MCF 10A (cell line): ENCODE results near the gene LBHD2. TPM values are rescaled to one million over a fixed set of nuclear protein-coding genes. Genes with fewer than 3 reads are reported as not detected.
A peak's percentile ranks its signal among the peaks of the same experiment; 100 is the strongest.

Experiments used
- BruUV-seq: library from RNA; stranded (reverse); fragments of 400-500 nt; replicated peaks from 2 replicates; lab custom pipeline; 2021; lab: Mats Ljungman, UMichigan
- CTCF ChIA-PET: fragments of 300-600 bp; sonication (Branson Sonifier 250); formaldehyde crosslinking; extraction: SDS; loops from one replicate; lab custom pipeline; 2021; ENCODE audit warnings: antibody characterized with exemption, inconsistent platforms; lab: Yijun Ruan, JAX
- POLR2A ChIA-PET: fragments of 300-600, 350-650 bp; sonication (Branson Sonifier 250); formaldehyde crosslinking; extraction: SDS; loops from one replicate; lab custom pipeline; 2020; ENCODE audit warnings: antibody characterized with exemption, inconsistent platforms; lab: Yijun Ruan, JAX
- DNase-seq: peaks from one replicate; pipeline ENCODE4 v3.0.0-alpha.2; 2018; ENCODE audit not compliant: unreplicated experiment
- H3K27ac Mint-ChIP-seq: one replicate; pipeline ENCODE4 v1.8.0; 2022; ENCODE audit warnings: mild to moderate bottlenecking, low read depth, mixed read lengths; ENCODE audit not compliant: unreplicated experiment
- H3K27me3 Mint-ChIP-seq: one replicate; pipeline ENCODE4 v1.8.0; 2022; ENCODE audit warnings: mixed read lengths; ENCODE audit not compliant: insufficient read depth, unreplicated experiment
- H3K36me3 Mint-ChIP-seq: one replicate; pipeline ENCODE4 v1.8.0; 2022; ENCODE audit warnings: mild to moderate bottlenecking, moderate library complexity, mixed read lengths; ENCODE audit not compliant: insufficient read depth, unreplicated experiment
- H3K4me1 Mint-ChIP-seq: one replicate; pipeline ENCODE4 v1.8.0; 2022; ENCODE audit warnings: mixed read lengths; ENCODE audit not compliant: insufficient read depth, unreplicated experiment
- H3K4me3 Mint-ChIP-seq: one replicate; pipeline ENCODE4 v1.8.0; 2022; ENCODE audit warnings: mild to moderate bottlenecking, moderate library complexity, mixed read lengths; ENCODE audit not compliant: unreplicated experiment
- H3K9me3 Mint-ChIP-seq: one replicate; pipeline ENCODE4 v1.8.0; 2022; ENCODE audit warnings: mixed read lengths; ENCODE audit not compliant: unreplicated experiment
- CTCF ChIP-seq: fragments of 200-600 bp; IDR thresholded peaks from one replicate; pipeline ENCODE4 v1.8.0; 2022; ENCODE audit warnings: antibody characterized with exemption, mild to moderate bottlenecking; ENCODE audit not compliant: unreplicated experiment
- intact Hi-C: fragments of 100-400 bp; cut with micrococcal nuclease; formaldehyde crosslinking; loops from 2 replicates; pipeline ENCODE4 v1.14.1; 2022
- total RNA-seq: library from RNA; stranded (reverse); gene quantifications from 2 replicates; pipeline ENCODE4 v1.2.3, GENCODE V29; 2022

Gene LBHD2
- total RNA-seq, 1 experiment from 2014 or later = not detected

GRCh38 chr14:103125098-103126070 is 41.4 kb downstream of the LBHD2 start:
- CTCF ChIA-PET = interaction anchor here (1.0 to 7.3 kb wide), 5 partner anchors 10 to 207 kb away, joined by 3 to 50 read pairs (median 4); no protein-coding TSS in a partner anchor
- POLR2A ChIA-PET = interaction anchor here (0.7 to 0.9 kb wide), 2 partner anchors 43 to 128 kb away, joined by 3 read pairs; no protein-coding TSS in a partner anchor
- no peak overlapping the region for H3K4me3 Mint-ChIP-seq
- H3K27me3 Mint-ChIP-seq = no peaks in the 10 kb centered on the region
- no peaks in the 10 kb centered on the region for H3K9me3 Mint-ChIP-seq
- BruUV-seq = no TSS peak
- peaks cover 42% of the 10 kb centered on the region for H3K4me1 Mint-ChIP-seq
- no peak for TF ChIP-seq CTCF
- H3K36me3 Mint-ChIP-seq = no peaks in the 10 kb centered on the region
- H3K27ac Mint-ChIP-seq = no peak overlapping the region
- no peak for DNase-seq
- intact Hi-C loops = no loop called here

DNA sequence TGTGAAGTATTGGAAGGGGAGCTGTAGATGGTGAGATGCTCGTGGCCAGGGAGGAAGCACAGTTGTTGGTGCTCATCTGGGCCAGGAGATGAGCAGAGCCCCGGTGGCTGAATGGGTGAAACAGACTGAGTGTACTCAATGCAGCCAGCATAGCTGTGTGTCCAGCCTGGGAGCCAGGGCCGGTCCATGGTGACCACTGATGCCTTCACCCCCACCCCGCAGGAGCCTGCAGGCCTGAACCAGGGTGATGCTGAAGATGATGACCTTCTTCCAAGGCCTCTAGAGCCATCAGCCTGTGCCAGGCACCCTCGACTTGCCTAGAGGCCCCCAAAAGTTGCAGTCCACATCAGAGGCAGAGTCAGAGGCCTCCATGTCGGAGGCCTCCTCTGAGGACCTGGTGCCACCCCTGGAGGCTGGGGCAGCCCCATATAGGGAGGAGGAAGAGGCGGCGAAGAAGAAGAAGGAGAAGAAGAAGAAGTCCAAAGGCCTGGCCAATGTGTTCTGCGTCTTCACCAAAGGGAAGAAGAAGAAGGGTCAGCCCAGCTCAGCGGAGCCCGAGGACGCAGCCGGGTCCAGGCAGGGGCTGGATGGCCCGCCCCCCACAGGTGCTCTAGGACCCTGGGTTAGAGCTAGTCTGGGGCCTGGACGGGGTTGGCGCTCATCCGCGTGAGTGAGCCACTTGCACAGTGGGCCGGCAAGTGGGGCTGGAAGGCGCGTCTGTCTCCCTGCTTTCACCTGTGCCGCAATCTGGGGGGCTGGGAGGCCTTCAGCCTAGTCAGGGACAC is 42.3 kb downstream of the LBHD2 start:
- peaks cover 51% of the 10 kb centered on the region for H3K4me1 Mint-ChIP-seq
- intact Hi-C loops = no loop called here
- no peak overlapping the region for H3K27ac Mint-ChIP-seq
- no peaks in the 10 kb centered on the region for H3K9me3 Mint-ChIP-seq
- H3K4me3 Mint-ChIP-seq = peak overlapping the region; percentile 62
- no peak for TF ChIP-seq CTCF
- BruUV-seq = no TSS peak
- ChIA-PET CTCF (interaction anchor here (0.6 to 7.3 kb wide), 13 partner anchors 11 to 206 kb away, joined by 3 to 50 read pairs (median 4); no protein-coding TSS in a partner anchor), POLR2A (interaction anchor here (0.6 to 1.2 kb wide), 5 partner anchors 16 to 203 kb away, joined by 3 to 7 read pairs (median 4); no protein-coding TSS in a partner anchor)
- no peaks in the 10 kb centered on the region for H3K36me3 Mint-ChIP-seq
- H3K27me3 Mint-ChIP-seq = no peaks in the 10 kb centered on the region
- no peak for DNase-seq

- ChIA-PET POLR2A (interaction anchor here (0.6 to 1.4 kb wide), 7 partner anchors 16 to 207 kb away, joined by 3 to 7 read pairs (median 4); partner anchors contain the start of gene EIF5), CTCF (interaction anchor here (0.6 to 7.3 kb wide), 13 partner anchors 8 to 201 kb away, joined by 3 to 50 read pairs (median 4); no protein-coding TSS in a partner anchor)
- Mint-ChIP-seq H3K27ac (no peak overlapping the region), H3K27me3 (no peaks in the 10 kb centered on the region), H3K9me3 (no peaks in the 10 kb centered on the region), H3K36me3 (no peaks in the 10 kb centered on the region), H3K4me3 (peak overlapping the region; percentile 62), H3K4me1 (peaks cover 53% of the 10 kb centered on the region)
- BruUV-seq = no TSS peak
- peak; percentile 9 for TF ChIP-seq CTCF
- intact Hi-C loops = no loop called here
- peak; percentile 69 for DNase-seq
These were observed 42.9 kb downstream of the LBHD2 start for GRCh38 chr14:103126873-103127304.
